Keratinocyte (primary cell): ENCODE results near the gene ACAD10. TPM values are rescaled to one million over a fixed set of nuclear protein-coding genes. Genes with fewer than 3 reads are reported as not detected.
"Not testable (repeated sequence)": the region's sequence is repeated elsewhere in the genome, so short reads cannot be mapped to it uniquely, and the experiment has no call there.

Source experiments
- DNase-seq: peaks from one replicate; pipeline ENCODE4 v3.0.0-alpha.2; 2011; ENCODE audit warnings: low read depth, missing footprints, low spot score
- FAIRE-seq: peaks from 2 replicates; lab custom pipeline; 2011; peaks lifted over from hg19 to GRCh38; lab: Jason Lieb, UNC
- H2AFZ ChIP-seq: 2 replicates; pipeline ENCODE4 v1.6.0; 2012; ENCODE audit warnings: low read length, control low read depth, inconsistent platforms; ENCODE audit not compliant: control insufficient read depth
- H3K27ac ChIP-seq: 2 replicates; pipeline ENCODE4 v1.5.1; 2011; ENCODE audit warnings: low read length; ENCODE audit not compliant: control insufficient read depth, insufficient read depth
- H3K27me3 ChIP-seq: 3 replicates; pipeline ENCODE4 v1.6.0; 2011; ENCODE audit warnings: low read length; ENCODE audit not compliant: control insufficient read depth, insufficient read depth; ENCODE audit errors: extremely low read depth
- H3K36me3 ChIP-seq, 2 experiments: 2 replicates in 1 of 2; 3 replicates in 1 of 2; pipeline ENCODE4 v1.5.1; 2011; ENCODE audit warnings: low read length in 2 of 2, mild to moderate bottlenecking in 1 of 2; ENCODE audit not compliant: control insufficient read depth in 2 of 2, insufficient read depth in 2 of 2; ENCODE audit errors: extremely low read depth in 1 of 2
- H3K4me1 ChIP-seq: 3 replicates; pipeline ENCODE4 v1.5.1; 2011; ENCODE audit warnings: low read length; ENCODE audit not compliant: control insufficient read depth, insufficient read depth; ENCODE audit errors: extremely low read depth
- H3K4me2 ChIP-seq: 3 replicates; pipeline ENCODE4 v1.6.0; 2011; ENCODE audit warnings: low read depth, low read length; ENCODE audit not compliant: control insufficient read depth, insufficient read depth; ENCODE audit errors: extremely low read depth
- H3K4me3 ChIP-seq, 3 experiments: fragments of 200-600 bp in 1 of 3; sonication (generic) in 1 of 3; 2 replicates in 2 of 3; 3 replicates in 1 of 3; pipeline ENCODE4 v1.5.1; 2011 to 2016; ENCODE audit warnings: low read length in 3 of 3, mild to moderate bottlenecking in 3 of 3, control low read depth in 2 of 3, inconsistent platforms in 1 of 3, low read depth in 1 of 3, mixed read lengths in 1 of 3, mixed run types in 1 of 3, moderate library complexity in 1 of 3; ENCODE audit not compliant: control insufficient read depth in 2 of 3, insufficient read depth in 2 of 3; ENCODE audit errors: extremely low read depth in 1 of 3
- H3K79me2 ChIP-seq: 2 replicates; pipeline ENCODE4 v1.6.0; 2012; ENCODE audit warnings: low read length; ENCODE audit not compliant: control insufficient read depth, insufficient read depth
- H3K9ac ChIP-seq: 3 replicates; pipeline ENCODE4 v1.6.0; 2011; ENCODE audit warnings: low read length; ENCODE audit not compliant: control insufficient read depth, insufficient read depth; ENCODE audit errors: extremely low read depth
- H3K9me1 ChIP-seq: 3 replicates; pipeline ENCODE4 v1.6.0; 2011; ENCODE audit warnings: low read length; ENCODE audit not compliant: control insufficient read depth, insufficient read depth; ENCODE audit errors: extremely low read depth
- H3K9me3 ChIP-seq: 2 replicates; pipeline ENCODE4 v1.5.1; 2012; ENCODE audit warnings: low read depth, low read length; ENCODE audit not compliant: control insufficient read depth
- H4K20me1 ChIP-seq: 3 replicates; pipeline ENCODE4 v1.6.0; 2011; ENCODE audit warnings: low read length; ENCODE audit not compliant: control insufficient read depth, insufficient read depth; ENCODE audit errors: extremely low read depth
- CTCF ChIP-seq, 3 experiments: IDR thresholded peaks in 1 of 3; conservative IDR thresholded peaks in 1 of 3; optimal IDR thresholded peaks in 1 of 3; 2 replicates in 2 of 3; 3 replicates in 1 of 3; pipeline versions ENCODE3 to v1.5.1; 2011; ENCODE audit warnings: low read length in 3 of 3, mild to moderate bottlenecking in 3 of 3, moderate library complexity in 2 of 3, control low read depth in 1 of 3, inconsistent platforms in 1 of 3; ENCODE audit not compliant: insufficient read depth in 2 of 3; ENCODE audit errors: extremely low read depth in 1 of 3
- EZH2 ChIP-seq: IDR thresholded peaks from one replicate; pipeline ENCODE4 v1.6.1; 2012; ENCODE audit warnings: inconsistent platforms, mild to moderate bottlenecking, low read length, moderate library complexity
- dilution Hi-C: fragments of 300-500 bp; cut with MboI; formaldehyde crosslinking; loops from one replicate; pipeline ENCODE4 v1.7.0; 2020; ENCODE audit warnings: low sequenced_read_pairs; ENCODE audit not compliant: extremely low pct_ligation_motif_present
- polyA plus RNA-seq, 5 experiments: library from polyadenylated mRNA; depleted of rRNA in 3 of 5; stranded (reverse) in 3 of 5; stranded (forward) in 1 of 5; unstranded in 1 of 5; fragments of >200 nt; gene quantifications; 1 replicate in 1 of 5; 2 replicates in 3 of 5; 3 replicates in 1 of 5; pipeline versions ENCODE4 v1.2.1 to v1.2.3, GENCODE V29; 2011 to 2012; ENCODE audit warnings: missing spikeins in 2 of 5, low read depth in 1 of 5, low replicate concordance in 1 of 5

Gene ACAD10
- polyA plus RNA-seq, 1 donor (not counting 4 experiments of a cell fraction or from before 2014, with no cell fraction given), result 13.2 TPM

- DNase-seq, result no peak
- Histone ChIP-seq H2AFZ (no peak overlapping the region), H3K36me3 (peaks cover 6 to 11% of the 10 kb centered on the region in 2 experiments)
These were observed 46.9 kb downstream of the ACAD10 start for GRCh38 chr12:111732786-111733185.

DNA sequence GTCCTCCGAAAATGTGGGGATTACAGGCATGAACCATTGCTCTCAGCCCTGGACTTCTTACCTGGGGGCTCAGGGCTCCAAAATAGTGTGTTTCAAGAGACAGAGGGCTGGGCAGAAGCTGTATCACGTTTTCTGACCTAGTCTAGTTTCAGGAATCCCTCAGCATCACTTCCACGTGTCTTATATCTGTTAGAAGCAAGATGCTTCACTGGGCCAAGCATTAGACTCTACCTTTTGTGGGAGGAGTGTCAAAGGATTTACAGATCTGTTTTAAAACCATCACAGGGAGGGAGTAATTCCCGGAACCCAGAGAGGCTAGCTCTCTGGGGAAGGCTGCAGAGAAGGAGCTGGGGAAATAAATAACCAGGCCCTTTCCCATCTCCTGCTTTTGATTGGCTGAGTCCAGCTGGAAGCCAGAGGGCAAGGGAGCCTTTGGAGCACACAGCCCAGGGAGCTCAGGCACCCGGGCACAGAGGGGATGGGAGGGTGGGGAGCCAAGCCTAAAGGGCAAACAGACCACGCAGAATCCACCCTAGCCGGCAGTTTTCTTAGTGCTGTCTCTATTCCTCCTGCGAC, 47.6 kb downstream of the ACAD10 start:
- dilution Hi-C loops, result no loop called here
- Histone ChIP-seq H3K4me1 (no peaks in the 10 kb centered on the region), H3K9me1 (no peaks in the 10 kb centered on the region), H3K27me3 (no peaks in the 10 kb centered on the region), H3K36me3 (peaks cover 6 to 8% of the 10 kb centered on the region in 2 experiments), H2AFZ (no peak overlapping the region), H3K9ac (no peak overlapping the region), H3K9me3 (no peaks in the 10 kb centered on the region), H3K27ac (no peak overlapping the region), H3K79me2 (no peaks in the 10 kb centered on the region), H3K4me3 (no peak overlapping the region), H3K4me2 (no peak overlapping the region), H4K20me1 (no peaks in the 10 kb centered on the region)
- TF ChIP-seq CTCF (optimal IDR thresholded peaks at IDR 0.05 in 1 of 3, IDR thresholded peaks at IDR 0.05 in 1 of 3, conservative IDR thresholded peaks at IDR 0.05 in 1 of 3; ENCODE audit: extremely low read depth in 1 of 3, insufficient read depth in 2 of 3, low read length in 3 of 3) (no peak), EZH2 (no peak)
- FAIRE-seq (no peak), DNase-seq (no peak)

More at GRCh38 chr12:111732786-111733185, 46.9 kb downstream of the ACAD10 start:
- H3K27ac ChIP-seq, result no peak overlapping the region
- H3K4me2 ChIP-seq, result no peak overlapping the region
- dilution Hi-C loops, result no loop called here
- no peak overlapping the region for H3K4me3 ChIP-seq
- H3K9me1 ChIP-seq, result no peaks in the 10 kb centered on the region
- H4K20me1 ChIP-seq, result no peaks in the 10 kb centered on the region
- H3K9ac ChIP-seq, result no peak overlapping the region
- H3K79me2 ChIP-seq, result no peaks in the 10 kb centered on the region
- FAIRE-seq, result no peak
- TF ChIP-seq CTCF (optimal IDR thresholded peaks at IDR 0.05 in 1 of 3, IDR thresholded peaks at IDR 0.05 in 1 of 3, conservative IDR thresholded peaks at IDR 0.05 in 1 of 3; ENCODE audit: extremely low read depth in 1 of 3, insufficient read depth in 2 of 3, low read length in 3 of 3) (no peak), EZH2 (no peak)
- no peaks in the 10 kb centered on the region for H3K9me3 ChIP-seq
- no peaks in the 10 kb centered on the region for H3K27me3 ChIP-seq
- no peaks in the 10 kb centered on the region for H3K4me1 ChIP-seq

- H2AFZ ChIP-seq, dilution Hi-C loops, H3K9me3 ChIP-seq, H3K4me1 ChIP-seq, H3K4me3 ChIP-seq, H3K27ac ChIP-seq, DNase-seq, H3K9me1 ChIP-seq, H3K36me3 ChIP-seq, FAIRE-seq, H3K79me2 ChIP-seq, H4K20me1 ChIP-seq, H3K4me2 ChIP-seq, H3K9ac ChIP-seq, H3K27me3 ChIP-seq: not testable (repeated sequence)
These were observed 53.7 kb downstream of the ACAD10 start for GRCh38 chr12:111739524-111739923.
